Activated CD8-positive, alpha-beta T cell treated with anti-CD3 and anti-CD28 coated beads for 36 hours (primary cell): Measurements from ENCODE around the gene ZNF532. TPM values are rescaled to one million over a fixed set of nuclear protein-coding genes. Genes with fewer than 3 reads are reported as not detected.
"Not testable (repeated sequence)": the region's sequence is repeated elsewhere in the genome, so short reads cannot be mapped to it uniquely, and the experiment has no call there.

ENCODE experiments used
- ATAC-seq: fragments of 200-7000 bp; cut with Tn5 transposase; one replicate; pipeline ENCODE4 v1.10.0; 2021; ENCODE audit warnings: mild to moderate bottlenecking, moderate library complexity
- CTCF ChIA-PET: fragments of 350-600 bp; sonication (Branson Sonifier 250); formaldehyde crosslinking; loops from one replicate; lab custom pipeline; 2021; ENCODE audit warnings: antibody characterized with exemption; lab: Charles Lee
- POLR2A ChIA-PET: fragments of 350-600 bp; sonication (Branson Sonifier 250); formaldehyde crosslinking; loops from one replicate; lab custom pipeline; 2021; ENCODE audit warnings: antibody characterized with exemption; lab: Charles Lee
- DNase-seq: peaks from one replicate; pipeline ENCODE4 v3.0.0-alpha.2; 2020
- H3K27ac Mint-ChIP-seq: one replicate; pipeline ENCODE4 v1.8.0; 2021; ENCODE audit warnings: mild to moderate bottlenecking, mixed read lengths
- H3K27me3 Mint-ChIP-seq: one replicate; pipeline ENCODE4 v1.8.0; 2021; ENCODE audit warnings: mixed read lengths
- H3K36me3 Mint-ChIP-seq: one replicate; pipeline ENCODE4 v1.8.0; 2021; ENCODE audit warnings: low read depth, mixed read lengths
- H3K4me1 Mint-ChIP-seq: one replicate; pipeline ENCODE4 v1.8.0; 2021; ENCODE audit warnings: low read depth, mixed read lengths
- H3K4me3 Mint-ChIP-seq: one replicate; pipeline ENCODE4 v1.8.0; 2021; ENCODE audit warnings: mild to moderate bottlenecking, moderate library complexity, mixed read lengths
- H3K9me3 Mint-ChIP-seq: one replicate; pipeline ENCODE4 v1.8.0; 2021; ENCODE audit warnings: mixed read lengths
- CTCF ChIP-seq: fragments of 200-600 bp; IDR thresholded peaks from one replicate; pipeline ENCODE4 v1.8.0; 2022; ENCODE audit warnings: antibody characterized with exemption, mild to moderate bottlenecking
- intact Hi-C: fragments of 100-400 bp; cut with micrococcal nuclease; formaldehyde crosslinking; loops from one replicate; pipeline ENCODE4 v1.10.0; 2022
- total RNA-seq, 2 experiments: library from RNA; stranded (reverse); gene quantifications; one replicate each; pipeline ENCODE4 v1.2.3, GENCODE V29; 2021

The ZNF532 gene
- total RNA-seq, 2 experiments from 2014 or later: 1.3 to 1.8 TPM

DNA sequence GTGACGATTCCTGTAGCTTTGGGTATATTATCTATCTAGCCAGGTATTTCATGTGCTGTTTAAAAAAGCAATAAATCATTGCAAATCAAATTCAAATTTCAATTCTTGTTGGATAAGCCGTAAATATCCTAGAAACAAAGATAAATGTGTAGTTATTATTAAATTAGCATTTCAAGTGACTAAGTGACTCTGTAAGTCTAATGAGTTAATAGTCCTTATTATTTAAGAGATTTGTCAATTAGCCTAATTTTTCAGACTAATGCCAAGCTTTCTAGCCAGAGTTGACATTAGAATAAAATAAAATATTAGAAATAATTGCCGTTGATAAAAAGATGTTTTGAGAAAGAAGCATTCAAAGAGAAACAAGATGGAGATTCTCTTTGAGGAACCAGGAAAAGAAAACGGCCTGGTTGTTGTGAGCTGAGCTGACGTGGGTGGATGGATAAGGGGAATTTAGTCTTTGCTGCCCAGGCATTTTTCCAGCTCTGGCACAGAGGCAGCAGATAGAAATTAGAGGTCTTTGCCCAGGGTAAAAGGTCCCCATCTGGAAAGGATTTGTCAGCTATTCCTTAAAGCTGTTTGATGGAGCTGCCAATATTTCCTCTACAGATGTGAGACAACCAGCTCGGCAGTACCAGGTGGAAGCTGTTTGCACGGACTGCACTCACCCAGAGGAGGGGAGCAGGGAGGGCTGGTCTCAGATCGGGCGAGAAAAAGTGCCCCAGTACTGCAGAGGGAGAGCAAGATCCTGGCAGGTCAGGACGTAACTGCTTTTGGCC is 157.7 kb downstream of the ZNF532 start:
- ChIA-PET CTCF (no interaction called here), POLR2A (no interaction called here)
- H3K9me3 Mint-ChIP-seq: peaks cover 5% of the 10 kb centered on the region
- intact Hi-C loops: no loop called here
- no peaks in the 10 kb centered on the region for H3K36me3 Mint-ChIP-seq
- TF ChIP-seq CTCF: no peak
- no peaks in the 10 kb centered on the region for H3K4me1 Mint-ChIP-seq
- no peak for ATAC-seq
- DNase-seq: no peak
- H3K27ac Mint-ChIP-seq: no peak overlapping the region
- H3K27me3 Mint-ChIP-seq: peaks cover 7% of the 10 kb centered on the region
- H3K4me3 Mint-ChIP-seq: no peak overlapping the region

DNA sequence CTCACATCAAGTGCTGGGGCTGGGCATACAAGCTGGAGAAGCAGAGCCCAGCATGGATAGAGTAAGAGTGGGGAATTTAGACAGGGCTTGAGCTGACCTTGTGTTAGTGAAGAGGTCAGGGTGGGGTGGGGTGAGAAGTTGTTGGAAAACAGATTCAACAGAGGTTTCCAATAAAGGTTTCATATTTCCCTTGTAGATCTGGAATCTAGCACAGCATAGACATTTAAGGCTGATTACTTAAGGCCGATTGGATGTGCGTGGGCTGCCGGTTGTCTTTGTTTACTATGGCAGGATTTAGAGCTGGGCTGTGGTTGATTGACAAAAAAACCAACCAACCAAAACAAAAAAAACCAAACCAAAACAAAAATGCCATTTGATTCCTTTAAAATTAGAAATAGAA is 160.2 kb downstream of the ZNF532 start:
- ATAC-seq (no peak), DNase-seq (no peak)
- Mint-ChIP-seq H3K4me1 (no peaks in the 10 kb centered on the region), H3K4me3 (no peak overlapping the region), H3K36me3 (no peaks in the 10 kb centered on the region), H3K27me3 (peaks cover 4% of the 10 kb centered on the region), H3K27ac (no peak overlapping the region), H3K9me3 (no peaks in the 10 kb centered on the region)
- no peak for TF ChIP-seq CTCF
- CTCF ChIA-PET: no interaction called here
- intact Hi-C loops: no loop called here
- POLR2A ChIA-PET: interaction anchor here (1.2 kb wide), 1 partner anchor 14 kb away, joined by 3 read pairs; no protein-coding TSS in a partner anchor

GRCh38 chr18:59025532-59025931 is 160.9 kb downstream of the ZNF532 start:
- H3K9me3 Mint-ChIP-seq, H3K27ac Mint-ChIP-seq, POLR2A ChIA-PET, H3K27me3 Mint-ChIP-seq, H3K4me1 Mint-ChIP-seq, H3K4me3 Mint-ChIP-seq, intact Hi-C loops, ATAC-seq, H3K36me3 Mint-ChIP-seq, DNase-seq, CTCF ChIA-PET: not testable (repeated sequence)

GRCh38 chr18:59026364-59026763 is 161.7 kb downstream of the ZNF532 start:
- H3K4me3 Mint-ChIP-seq: no peak overlapping the region
- intact Hi-C loops: no loop called here
- TF ChIP-seq CTCF: no peak
- H3K27ac Mint-ChIP-seq: no peak overlapping the region
- H3K27me3 Mint-ChIP-seq: peaks cover 3% of the 10 kb centered on the region
- ChIA-PET POLR2A (no interaction called here), CTCF (no interaction called here)
- H3K36me3 Mint-ChIP-seq: no peaks in the 10 kb centered on the region
- no peak for ATAC-seq
- no peak for DNase-seq
- H3K4me1 Mint-ChIP-seq: no peaks in the 10 kb centered on the region
- H3K9me3 Mint-ChIP-seq: no peaks in the 10 kb centered on the region

DNA sequence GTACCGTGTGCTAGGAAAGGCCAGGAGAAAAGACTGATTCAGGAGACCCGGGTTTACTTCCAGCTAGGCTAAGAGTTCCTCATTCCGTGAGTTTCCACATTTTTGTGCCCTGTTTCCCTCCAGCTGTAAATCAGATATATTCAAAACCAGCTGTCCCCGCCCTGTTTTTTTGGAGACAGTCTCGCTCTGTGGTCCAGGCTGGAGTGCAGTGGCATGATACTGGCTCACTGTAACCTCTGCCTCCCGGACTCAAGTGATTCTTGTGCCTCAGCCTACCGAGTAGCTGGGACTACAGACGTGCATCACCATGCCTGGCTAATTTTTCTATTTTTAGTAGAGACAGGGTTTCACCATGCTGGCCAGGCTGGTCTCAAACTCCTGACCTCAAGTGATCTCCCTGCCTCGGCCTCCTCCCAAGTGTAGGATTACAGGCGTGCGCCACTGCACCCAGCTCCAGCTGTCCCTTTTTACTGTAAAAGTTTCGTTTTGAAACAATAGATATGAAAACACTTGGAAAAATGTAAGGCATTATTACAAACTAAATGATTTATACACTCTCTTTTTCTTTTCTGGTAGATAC is 162.2 kb downstream of the ZNF532 start:
- intact Hi-C loops: no loop called here
- DNase-seq (no peak), ATAC-seq (no peak)
- ChIA-PET CTCF (interaction anchor here (1.0 kb wide), 1 partner anchor 24 kb away, joined by 3 read pairs; no protein-coding TSS in a partner anchor), POLR2A (interaction anchor here (0.6 kb wide), 1 partner anchor 1623 kb away, joined by 3 read pairs; no protein-coding TSS in a partner anchor)
- H3K27me3 Mint-ChIP-seq: peaks cover 3% of the 10 kb centered on the region
- no peaks in the 10 kb centered on the region for H3K36me3 Mint-ChIP-seq
- no peak overlapping the region for H3K4me3 Mint-ChIP-seq
- H3K4me1 Mint-ChIP-seq: no peaks in the 10 kb centered on the region
- H3K27ac Mint-ChIP-seq: no peak overlapping the region
- no peaks in the 10 kb centered on the region for H3K9me3 Mint-ChIP-seq
- TF ChIP-seq CTCF: no peak
